GM12865 (cell line): Measurements from ENCODE around the gene DOCK6.

Experiments
- DNase-seq: peaks from one replicate; pipeline ENCODE4 v3.0.0; 2010; ENCODE audit warnings: low read depth
- H3K4me3 ChIP-seq: 2 replicates; pipeline ENCODE4 v1.5.1; 2011; ENCODE audit warnings: mild to moderate bottlenecking, low read depth, low read length, control low read depth
- TF ChIP-seq, protein P1 (sequence below): IDR thresholded peaks from 2 replicates; pipeline ENCODE4 v1.5.1; 2011; ENCODE audit warnings: low read length, control low read depth, low read depth, inconsistent platforms; ENCODE audit not compliant: insufficient read depth; ENCODE audit errors: missing control alignments

Gene DOCK6

GRCh38 chr19:11265177-11265784 is 3.0 kb upstream of the DOCK6 start:
- TF ChIP-seq, protein P1, sequence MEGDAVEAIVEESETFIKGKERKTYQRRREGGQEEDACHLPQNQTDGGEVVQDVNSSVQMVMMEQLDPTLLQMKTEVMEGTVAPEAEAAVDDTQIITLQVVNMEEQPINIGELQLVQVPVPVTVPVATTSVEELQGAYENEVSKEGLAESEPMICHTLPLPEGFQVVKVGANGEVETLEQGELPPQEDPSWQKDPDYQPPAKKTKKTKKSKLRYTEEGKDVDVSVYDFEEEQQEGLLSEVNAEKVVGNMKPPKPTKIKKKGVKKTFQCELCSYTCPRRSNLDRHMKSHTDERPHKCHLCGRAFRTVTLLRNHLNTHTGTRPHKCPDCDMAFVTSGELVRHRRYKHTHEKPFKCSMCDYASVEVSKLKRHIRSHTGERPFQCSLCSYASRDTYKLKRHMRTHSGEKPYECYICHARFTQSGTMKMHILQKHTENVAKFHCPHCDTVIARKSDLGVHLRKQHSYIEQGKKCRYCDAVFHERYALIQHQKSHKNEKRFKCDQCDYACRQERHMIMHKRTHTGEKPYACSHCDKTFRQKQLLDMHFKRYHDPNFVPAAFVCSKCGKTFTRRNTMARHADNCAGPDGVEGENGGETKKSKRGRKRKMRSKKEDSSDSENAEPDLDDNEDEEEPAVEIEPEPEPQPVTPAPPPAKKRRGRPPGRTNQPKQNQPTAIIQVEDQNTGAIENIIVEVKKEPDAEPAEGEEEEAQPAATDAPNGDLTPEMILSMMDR = no peak
- no peak for DNase-seq
- no peak overlapping the region for H3K4me3 ChIP-seq

DNA sequence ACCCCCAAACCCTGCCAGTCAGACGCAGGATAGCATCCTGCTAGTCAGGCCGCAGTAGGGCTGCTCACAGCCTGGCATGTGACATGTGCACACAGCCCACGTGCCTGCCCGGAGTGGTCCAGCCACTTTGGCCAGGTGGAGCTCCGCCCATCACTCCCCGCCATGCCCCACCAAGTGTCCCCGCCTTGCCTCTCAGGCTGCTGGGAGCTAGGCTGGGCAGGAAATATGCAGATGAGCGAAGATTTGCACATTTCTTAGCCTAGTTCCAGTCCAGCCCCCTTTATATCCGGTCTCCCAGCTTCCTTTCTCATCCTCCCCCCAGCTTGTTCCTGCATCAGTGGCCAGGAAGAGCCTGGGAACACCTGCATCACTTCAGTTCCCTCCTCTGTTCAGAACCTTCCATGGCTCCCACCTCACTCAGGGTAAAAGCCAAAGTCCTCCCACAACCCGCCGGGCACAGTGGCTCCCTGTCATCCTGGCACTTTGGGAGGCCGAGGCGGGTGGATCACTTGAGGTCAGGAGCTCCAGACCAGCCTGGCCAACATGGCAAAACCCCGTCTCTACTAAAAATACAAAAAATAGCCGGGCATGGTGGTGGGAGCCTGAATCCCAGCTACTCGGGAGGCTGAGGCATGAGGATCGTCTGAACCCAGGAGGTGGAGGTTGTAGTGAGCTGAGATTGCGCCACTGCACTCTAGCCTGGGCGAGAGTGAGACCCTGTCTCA is 2.3 kb upstream of the DOCK6 start:
- peak; percentile 77 for DNase-seq
- TF ChIP-seq, protein P1 = no peak
- no peak overlapping the region for H3K4me3 ChIP-seq

GRCh38 chr19:11263726-11264125 is 1.4 kb upstream of the DOCK6 start:
- DNase-seq = no peak
- no peak overlapping the region for H3K4me3 ChIP-seq
- TF ChIP-seq, protein P1 = no peak

GRCh38 chr19:11261431-11261970 is 823 bp downstream of the DOCK6 start:
- no peak for DNase-seq
- TF ChIP-seq, protein P1 = no peak
- H3K4me3 ChIP-seq = peak overlapping the region; percentile 75

DNA sequence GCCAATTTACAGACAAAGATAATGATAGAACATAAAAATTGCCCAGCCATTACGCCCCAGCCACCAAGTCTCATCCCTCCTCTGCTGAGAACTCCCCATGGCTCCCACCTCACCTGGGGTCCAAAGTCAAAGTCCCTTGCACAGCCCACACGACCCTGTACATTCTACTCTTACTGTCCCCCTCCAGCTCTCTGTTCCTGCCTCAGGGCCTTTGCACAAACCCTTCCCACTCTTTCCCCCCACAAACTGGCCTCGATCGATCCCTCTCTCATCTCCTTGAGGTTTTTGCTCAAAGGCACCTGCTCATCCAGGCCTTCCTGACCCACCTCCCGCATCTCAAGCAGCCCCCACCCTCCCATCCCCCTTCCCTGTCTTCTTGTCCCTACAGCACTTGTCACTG is 1.3 kb downstream of the DOCK6 start:
- DNase-seq = no peak
- no peak overlapping the region for H3K4me3 ChIP-seq

GRCh38 chr19:11257846-11258380 is 4.4 kb downstream of the DOCK6 start:
- TF ChIP-seq, protein P1 = no peak
- H3K4me3 ChIP-seq = no peak overlapping the region
- DNase-seq = no peak

More for the DNA sequence above, 1.3 kb downstream of the DOCK6 start:
- TF ChIP-seq, protein P1 = no peak
